ENCODE measurements around the gene AHDC1.

The AHDC1 gene

DNA sequence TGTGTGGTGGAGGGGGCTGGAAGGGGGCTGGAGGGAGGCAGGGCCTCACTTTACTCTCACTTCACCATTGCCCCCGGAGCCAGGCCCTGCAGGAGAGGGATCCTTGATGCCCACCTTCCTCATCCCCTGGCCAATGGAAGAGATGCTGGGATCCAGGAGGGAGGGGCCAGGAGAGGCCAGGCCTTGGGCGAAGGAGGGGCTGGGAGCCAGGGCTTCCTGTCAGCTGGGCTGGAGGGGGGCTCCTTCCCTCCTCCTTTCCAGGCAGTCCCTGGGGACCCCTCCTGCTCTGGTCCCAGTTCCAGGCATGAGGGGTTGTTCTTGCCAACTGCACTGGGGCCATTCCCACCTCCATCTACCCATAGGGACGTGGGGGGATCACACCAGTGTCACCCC is 5.7 kb downstream of the AHDC1 start:
- DNase-seq: no peak

DNA sequence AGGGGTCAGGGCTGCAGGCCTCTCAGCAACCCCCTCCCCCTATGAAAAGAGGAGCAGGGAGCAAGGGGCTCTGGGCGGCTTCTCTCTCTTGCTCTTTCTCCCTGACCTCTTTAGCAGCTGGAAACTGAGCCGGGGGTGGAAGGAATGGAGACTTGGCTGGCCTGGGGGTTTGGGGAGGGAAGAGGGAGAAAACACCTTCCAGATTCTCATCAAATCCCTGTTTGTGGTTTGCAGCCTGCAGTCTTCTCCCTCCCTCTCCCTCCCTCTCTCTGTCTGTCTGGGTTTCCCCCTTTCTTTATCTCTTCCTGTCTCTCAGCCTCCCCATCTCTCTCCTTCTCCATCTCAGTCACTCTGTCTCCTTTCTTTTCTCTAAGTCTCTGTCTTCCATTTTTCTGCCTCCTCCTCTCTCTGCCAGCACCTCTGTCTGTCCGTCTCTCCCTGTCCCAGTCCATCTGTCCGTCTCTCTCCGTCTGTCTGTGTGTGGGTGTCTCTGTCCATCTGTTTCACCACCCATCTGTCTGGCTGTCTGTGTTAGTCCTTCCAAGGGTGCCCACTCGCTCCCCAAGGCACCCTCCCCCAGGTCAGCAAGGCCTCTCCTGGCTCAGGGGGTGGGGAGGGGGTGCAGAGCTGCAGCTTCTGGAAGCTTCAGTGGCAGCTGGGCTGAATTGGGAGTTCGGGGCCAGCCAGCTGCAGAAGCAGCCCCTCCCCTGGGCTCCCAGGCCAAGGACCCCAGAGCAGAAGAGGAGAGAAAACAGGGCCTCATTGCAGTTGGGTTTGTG is 6.2 kb downstream of the AHDC1 start:
- no peak for DNase-seq

DNA sequence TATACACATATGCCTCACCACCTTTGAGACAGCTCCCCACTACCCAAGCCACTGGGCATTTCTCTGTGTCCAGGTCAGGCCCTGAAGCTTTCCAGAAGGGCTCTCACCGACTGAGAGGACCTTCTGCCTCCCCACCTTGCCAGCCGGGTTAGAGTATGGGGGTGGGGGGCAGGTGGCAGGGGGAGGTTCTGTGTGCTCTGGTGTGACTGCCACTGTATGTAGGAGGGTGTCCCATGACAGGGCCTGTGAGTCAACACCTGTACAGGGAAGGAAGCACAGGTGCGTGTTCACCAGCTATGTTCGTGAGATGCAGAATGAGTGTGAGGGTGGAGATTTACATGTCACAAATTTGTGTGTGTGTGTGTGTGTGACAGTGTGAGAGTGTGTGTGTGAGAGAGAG is 7.0 kb downstream of the AHDC1 start:
- no peak for DNase-seq

DNA sequence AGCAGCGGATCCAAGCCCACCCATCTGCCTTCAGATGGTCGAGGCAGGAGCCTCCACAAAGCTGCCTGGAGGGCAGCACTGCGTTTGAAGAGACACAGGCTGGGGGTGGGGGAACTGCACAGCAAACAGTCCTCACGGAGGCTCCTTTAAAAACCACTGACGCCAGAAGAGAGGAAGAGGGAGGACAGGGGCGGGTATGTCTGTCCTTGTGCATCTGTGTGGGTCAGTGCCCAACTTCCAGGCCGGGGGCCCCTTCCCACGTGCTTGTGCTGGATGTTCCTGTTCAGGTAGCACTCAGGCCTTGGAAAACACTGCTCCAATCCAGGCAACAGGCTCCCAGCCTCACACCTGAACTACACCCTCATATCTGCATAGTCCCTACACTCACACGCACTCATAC is 7.7 kb downstream of the AHDC1 start:
- no peak for DNase-seq

DNA sequence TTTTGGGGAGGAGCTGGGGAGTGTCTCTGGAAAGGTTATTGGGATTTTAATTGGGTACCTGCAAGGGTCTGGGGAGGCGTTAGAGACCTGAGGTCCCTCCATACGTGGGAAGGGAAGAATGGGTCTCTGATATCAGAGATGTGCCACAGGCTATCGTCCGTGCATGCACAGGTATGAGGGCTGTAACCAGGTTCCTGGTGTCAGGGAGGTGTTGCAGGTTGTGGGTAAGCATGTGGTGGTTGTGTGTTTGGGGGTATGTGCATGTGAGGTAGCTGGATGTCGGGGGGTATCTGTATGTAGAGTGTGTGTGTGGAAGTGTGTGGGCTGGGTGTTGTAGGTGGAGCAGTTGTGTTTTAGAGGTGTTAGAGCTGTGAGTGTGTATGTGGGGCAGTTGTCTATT is 8.3 kb downstream of the AHDC1 start:
- DNase-seq: no peak

DNA sequence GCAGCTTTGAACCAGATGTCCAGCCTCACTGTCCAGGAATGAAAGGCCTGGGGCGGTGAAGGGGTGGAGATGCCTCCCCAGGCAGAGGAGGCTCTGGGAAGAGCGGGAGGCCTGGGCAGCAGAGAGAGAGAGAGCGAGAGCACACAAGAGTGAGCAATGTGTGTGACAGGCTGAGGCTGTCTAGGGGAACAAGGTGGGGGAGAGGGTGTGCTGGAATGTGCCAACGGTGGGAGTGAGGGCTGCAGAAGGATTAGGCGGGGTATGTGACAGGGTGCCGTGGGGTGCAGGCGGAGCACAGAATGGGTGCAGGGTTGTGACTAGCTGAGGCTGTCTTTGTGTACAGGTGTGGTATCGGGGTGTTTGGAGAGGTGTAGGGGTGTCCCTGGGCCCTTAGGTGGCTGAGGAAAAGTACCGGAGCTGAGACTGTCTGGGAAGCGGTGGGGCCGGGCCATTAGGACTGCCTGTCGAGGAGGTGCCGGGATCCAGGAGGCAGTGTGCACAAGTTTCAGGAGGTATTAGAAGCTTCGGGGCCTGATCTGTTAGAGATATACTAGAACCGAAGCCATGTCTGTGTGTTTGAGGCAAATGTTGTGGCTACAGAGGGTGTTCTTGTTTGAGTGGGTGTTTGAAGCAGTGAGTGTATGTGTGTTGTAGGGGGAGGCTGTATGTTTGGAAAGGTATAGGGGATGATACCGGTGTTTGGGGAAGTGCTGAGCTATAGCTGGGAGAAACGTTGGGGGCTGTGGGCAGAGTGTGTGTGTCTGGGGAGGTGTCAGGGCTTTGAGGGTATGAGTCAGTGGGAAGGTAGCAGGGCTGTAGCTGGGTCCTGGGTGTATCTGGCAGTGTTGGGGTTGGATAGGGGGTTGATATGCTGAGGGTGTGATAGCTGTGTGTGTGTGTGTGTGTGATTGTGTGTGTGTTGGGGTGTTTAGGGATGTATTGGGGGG is 9.1 kb downstream of the AHDC1 start:
- no peak for DNase-seq

DNA sequence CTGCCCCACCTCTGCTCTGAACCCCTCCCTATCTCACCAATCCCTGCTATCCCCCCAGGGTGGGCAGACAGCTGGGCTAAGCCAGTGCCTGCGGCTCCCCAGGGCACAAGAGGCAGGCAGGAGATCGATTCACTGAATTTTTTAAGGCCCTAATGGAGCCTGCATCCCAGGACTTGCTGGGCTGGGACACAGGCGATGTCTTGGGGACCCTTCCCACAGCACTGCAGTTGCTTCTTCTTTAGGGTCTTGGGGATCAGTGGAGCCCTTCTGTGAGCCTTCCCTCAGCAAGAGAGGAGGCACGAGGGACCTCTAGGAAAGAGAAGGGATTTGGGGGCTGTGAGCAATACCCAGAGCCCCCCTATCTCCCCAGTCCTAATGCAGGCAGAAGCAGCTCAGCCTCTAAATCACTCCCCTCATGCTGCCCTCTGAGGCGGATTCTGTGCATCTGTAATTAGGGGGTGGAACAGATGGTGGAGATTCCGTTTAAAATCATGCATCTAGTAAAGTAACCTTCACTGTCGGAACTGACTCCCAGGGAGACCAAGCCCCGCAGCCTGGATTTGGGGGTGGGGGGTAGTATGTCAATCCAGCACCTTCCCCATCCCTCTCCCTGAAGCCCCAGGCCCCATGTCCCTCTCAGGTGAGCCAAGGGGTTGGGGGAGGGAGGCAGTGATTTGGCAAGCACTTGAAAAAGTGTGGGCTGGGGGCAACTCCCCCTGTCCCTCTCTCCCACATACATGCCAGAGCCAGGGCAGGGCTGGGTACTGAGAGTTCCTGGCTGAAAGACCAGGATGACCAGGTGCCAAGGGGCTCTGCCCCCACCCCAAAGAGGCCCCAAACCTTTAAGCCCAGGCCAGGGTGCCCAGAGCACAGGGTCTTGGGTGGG is 10.0 kb downstream of the AHDC1 start:
- no peak for DNase-seq

DNA sequence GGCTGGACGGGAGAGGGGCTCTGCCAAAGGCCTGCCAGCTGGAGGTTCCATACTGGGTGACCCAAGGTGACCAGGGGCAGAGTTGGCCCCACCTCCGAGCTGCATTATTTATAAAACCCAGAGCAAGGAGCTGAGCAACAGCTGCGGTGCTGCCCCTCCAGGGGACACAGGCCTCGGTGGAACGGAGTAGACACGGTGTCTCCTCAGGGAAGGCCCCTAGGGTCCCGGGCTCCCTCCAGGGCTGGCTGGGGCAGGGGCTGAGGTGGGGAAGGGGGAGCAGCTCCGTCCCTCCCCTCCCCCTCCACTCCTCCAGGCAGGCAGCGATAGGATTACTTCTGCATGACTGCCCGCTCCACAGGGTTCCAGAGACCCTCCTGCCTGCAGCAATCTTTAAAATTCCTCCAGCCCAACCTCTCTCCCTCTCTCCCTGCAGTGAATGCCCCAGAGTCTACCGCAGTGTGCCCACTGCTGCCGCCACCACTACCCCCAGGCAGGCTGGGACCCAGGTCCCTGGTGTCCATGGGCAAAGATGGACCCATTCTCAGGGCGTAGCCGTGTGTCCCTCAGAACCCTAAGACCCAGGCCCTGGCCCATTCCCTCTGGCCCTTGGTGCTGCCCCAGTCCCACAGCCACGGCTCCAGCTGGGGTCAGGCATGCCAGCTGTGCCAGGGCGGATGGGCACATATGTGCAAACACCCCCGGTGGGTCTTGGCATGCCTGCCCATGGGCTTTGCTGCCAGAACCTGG is 10.8 kb downstream of the AHDC1 start:
- DNase-seq: no peak

DNA sequence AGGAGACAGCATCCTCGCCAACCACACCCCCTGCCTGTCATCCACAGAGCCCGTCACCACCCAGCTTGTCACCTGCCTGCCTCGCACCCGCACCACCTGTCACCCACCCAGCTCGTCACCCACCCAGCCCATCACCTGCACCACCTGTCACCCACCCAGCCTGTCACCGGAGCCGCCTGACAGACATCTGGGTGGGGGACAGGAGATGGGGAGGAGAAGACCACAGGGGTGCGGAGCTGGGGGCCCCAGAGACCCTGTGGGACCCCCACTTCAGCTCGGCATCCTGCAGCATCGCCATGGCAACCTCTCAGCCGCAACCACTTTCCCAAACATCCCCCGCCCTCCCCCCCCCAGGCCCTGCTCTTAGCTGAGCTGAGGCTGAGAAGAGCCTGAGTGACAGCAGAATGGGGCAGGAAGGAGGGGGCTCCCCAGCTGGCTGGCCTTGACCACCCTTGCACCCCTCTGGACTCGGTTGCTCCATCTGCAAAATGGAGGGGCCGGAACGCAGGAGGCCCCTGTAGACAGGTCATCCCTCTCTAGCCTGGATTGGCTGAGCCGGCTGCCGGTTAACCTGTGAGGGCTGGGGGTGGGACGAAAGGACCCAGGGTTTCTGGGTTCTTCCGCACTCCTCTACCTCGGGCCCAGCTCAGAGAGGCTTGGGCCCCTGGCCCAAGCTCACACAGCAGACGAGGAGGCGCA is 11.6 kb downstream of the AHDC1 start:
- no peak for DNase-seq

DNA sequence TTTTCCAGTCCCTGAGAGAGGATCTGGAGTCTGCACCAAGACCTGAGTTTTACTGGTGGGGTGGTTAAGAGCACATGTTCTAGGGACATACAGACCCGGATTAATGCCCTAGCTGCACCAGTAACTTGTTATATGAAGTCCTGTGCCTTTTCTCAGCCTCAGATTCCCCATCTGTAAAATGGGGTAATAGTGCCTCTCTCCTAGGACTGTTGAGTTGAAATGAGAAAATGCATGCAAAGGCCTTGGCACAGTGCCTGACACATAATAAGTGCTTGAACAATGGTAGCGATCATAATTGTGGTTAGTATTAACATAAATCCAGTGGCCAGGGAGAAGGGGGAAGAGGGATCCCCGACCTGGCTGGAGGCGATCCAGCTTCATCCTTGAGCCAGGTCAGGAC is 12.3 kb downstream of the AHDC1 start:
- DNase-seq: no peak

DNA sequence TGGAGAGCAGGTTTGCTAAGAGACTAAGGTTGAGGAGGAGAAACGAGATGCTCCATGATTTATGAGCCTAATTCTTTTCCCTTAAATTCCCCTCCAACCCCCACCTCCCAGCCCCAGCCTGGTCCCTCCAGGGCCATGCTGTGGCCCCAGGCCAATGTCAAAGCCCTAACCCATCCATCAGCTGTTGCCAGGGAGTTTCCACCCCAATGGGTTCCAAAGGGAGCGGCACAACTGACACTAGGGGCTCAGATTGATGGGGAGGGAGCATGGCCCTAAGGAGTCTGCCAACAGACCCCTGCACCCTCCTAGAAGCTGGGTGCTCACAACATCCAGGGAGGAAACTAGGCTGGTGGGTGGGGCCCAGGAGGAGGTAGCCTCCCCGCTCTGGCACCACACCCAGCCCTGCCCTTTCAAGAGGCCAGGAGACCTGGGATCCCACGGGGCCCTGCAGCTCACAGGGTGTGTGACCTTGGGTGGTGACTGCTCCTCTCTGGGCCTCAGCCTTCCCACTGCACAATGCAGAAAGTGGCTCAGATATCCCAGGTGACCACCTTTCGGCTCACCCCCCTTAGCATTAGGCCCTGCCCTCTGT is 12.9 kb downstream of the AHDC1 start:
- DNase-seq: no peak

DNA sequence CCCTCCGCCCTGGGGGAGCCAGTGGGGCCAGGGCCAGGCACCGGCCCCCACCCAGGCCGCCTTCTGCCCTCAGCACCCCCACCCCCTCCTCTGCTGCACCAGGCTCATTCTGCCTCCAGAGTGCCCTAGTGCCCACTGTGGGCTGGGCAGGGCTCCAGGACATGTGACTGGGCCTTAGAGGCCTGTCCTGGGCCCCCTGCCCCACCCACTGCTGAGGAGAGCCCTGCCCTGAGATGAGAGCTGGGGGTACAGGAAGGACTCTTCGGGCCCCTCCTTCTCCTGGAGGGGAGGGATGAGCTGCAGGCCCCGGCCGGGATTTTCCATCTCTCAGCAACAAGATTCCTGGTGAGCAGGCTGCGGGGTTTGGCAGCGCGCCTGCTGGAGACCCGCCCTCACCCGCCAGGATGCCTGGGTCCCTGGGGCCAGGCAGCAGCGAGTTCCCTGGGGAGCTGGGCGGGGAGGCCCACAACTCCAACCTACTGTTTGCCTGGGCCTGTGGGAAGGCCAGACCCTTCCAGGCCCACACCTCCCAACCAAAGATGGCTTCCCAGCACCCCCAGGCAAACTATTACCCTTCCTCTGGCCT is 14.0 kb downstream of the AHDC1 start:
- DNase-seq: no peak

DNA sequence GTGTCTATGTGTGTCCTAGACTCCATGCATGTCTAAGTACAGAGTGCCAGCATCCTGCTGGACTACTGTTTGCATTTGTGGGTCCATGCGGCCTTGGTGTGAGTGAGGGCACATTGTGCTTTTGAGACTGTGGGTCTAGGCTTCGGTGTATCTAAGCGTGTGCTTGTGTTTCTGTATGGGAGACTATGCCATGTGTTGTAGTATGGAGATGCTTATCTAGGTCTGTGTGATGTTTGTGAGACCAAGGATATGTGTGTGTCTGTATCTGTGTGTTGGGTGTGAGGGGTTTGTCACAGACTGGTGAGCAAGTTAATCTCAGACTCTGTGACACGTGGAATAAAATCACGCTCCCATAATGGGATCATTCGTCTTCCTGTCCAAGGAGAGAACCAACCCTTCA is 14.5 kb downstream of the AHDC1 start:
- no peak for DNase-seq

DNA sequence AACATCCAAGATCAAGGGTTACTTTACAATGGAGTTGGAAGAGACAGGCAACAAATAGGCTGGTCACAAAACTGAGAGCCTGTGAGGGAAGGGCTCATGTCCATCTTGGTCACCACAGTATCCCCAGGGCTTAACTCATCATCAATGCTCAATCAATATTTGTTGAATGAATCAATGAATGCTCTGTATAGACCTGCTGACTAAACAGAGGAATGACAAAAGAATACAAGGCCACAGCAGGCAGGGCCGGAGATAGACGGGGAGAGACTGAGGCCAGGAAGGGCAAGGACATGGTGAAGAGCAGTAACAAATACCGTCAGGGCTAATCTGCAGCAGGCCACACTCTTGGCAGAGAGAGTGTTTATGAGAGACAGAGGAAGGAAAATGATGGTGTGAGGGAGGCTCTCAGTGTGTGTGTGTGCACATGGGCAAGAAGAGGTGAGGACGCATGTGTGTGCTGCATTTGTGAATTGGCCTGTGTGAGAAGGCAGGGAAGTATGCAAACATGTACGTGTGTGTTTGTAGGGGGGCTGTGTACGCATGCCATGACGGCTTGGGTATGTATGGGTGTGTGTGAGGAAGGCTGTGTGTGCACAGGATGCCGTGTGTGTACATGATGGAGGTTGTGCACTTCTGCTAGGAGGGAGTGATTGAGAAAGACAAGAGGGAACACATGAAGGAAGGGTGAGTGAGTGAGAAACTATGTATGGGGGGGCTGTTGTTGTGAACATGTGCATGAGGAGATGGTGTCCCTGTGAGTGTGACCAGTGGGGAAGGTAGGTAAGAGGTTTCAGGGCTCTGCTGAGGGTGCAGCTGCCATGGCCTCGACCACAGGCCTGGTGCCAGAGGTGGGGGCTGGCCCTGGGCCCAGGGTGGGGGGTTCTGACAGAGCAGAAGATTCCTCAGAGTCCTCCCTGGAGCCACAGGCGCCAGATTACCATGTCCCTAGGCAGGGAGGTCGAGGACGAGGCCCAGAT is 15.4 kb downstream of the AHDC1 start:
- DNase-seq: no peak

DNA sequence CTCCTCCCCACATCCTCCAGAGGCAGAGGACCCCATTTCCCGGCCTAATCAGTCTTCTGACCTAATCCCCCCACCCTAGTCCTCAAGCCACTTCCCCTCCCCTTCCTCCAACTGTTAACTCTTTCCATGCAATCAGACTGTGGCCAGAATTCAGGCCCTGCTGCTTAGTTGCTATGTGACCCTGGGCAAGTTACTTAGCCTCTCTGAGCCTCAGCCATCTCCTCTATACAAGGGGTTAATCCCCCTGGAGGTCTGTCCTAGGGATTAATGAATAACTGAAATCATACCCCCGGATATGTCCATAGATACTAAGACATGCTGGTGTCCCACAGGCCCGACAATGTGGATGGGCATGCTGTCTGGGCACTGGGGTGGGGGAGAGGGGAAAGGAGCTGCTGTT is 18.3 kb downstream of the AHDC1 start:
- DNase-seq: no peak

DNA sequence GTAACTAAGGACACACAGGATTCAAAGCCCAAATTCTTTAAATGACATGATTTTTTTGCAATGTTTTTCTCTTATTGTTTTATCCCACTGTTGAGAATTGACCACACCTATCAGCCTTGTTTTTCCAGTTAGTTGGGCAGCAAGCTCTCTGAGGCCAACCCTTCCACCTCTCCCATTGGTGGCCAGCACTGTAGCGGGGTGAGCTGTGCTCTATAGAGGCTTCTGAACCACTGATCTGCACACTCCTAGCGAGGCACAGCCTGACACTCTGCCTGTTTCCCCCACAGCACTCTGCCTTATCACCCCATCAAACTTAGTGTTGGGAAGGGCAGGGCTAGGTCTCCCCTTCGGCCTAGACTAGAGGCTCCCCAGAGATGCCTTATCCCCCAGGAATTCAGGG is 19.5 kb downstream of the AHDC1 start:
- DNase-seq: no peak

DNA sequence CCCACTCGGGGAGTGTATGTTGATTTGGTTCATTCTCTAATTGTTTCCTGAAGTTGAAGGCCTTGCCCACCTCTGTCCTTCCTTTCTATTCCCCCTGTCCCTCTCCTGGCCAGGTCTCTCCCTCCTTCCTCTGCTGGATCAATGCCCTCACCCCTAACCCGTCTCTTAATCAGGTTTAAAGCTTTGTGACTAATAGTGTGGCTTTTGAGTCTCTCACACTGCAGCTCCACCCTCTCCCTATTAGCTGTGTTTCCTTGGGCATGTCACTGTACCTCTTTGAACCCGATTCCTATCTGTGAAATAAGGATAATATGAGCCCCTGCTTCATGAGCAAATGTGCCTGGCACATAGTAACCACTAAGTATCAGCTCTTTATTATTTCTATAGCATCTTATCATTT is 20.5 kb downstream of the AHDC1 start:
- DNase-seq: no peak

DNA sequence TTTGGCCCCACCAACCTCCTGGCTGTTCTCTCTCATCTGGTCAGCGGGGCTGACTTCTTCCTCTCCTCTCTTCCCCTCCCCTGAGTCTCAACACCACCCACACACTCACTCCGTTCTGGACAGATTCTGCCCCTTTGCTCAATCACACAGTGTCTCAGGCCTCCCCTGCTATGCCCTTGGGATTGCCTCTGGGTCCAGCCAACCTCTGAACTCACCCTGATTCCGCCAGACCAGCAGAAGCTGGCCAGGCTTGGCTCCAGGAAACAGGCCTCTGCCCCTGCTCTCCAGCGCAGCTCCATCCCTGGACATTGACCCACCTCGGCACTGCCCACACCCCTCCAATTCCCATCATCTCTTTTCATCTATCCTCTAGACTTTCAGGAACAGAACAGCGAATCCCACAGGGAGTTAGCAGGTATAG is 22.1 kb downstream of the AHDC1 start:
- no peak for DNase-seq

DNA sequence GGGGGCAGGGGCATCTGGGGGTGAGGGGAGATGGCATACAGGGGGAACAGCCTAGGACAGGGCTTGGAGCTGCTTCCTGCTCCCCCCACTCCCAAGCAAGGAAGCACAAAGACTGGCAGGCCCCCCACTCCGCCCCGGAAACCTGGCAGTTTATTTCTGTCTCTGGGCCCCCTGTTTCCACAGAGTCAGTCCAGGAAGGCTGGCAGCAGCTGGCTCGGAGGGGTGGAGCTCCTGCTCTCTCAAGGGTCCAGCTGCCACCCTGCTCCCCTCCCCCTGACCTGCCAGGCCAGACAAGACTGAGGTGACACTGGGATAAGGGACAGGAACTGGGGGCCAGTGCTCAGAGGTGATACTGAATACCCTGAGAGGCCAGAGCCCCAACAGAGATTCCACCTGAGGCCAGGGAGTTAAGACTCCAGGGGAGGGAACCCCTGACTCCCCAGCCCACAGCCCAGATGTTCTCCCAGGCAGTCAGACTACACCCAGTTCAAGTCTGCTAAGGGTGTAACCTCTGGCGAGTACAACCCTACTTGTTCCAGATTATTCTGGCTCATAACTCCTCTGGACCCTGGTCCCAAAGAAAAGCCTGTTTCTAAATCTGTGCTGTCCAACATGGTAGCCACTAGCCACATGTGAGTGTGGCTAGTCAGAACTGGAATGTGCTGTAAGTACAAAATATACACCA is 26.3 kb downstream of the AHDC1 start:
- DNase-seq: no peak
